ENCODE results near the gene R3HDM1.

R3HDM1 gene

DNA sequence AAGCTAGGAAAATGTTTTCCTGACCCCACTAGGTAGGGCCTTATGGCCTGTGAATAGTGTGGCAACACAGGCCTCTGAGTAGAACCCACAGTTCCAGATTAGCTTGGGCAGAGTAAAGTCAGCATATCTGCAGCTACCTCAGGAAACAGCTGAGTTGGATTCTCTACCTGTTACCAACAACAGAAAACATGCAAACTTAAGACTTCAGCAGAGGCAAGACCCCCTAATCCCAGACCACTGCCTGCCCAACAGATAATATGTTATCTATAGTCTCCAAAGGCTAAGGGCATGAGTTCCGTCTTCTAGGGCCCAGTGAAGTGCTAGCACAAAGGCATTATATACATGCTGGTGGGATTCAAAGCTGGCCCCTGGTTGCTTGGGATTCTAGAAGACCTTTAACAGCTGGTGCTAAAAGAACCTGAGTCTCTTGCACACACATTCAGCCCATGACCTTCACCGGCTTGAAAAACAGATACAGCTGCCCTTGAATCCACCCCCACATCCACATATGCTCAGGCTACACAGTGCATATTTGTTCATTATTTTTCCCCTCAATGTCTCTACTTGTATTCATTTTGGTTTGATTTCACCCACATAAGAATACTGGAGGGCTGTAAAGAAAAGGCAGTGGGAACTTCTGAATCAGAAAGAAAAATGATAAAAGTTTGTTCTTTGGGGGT lies 196.9 kb downstream of the R3HDM1 start:
- DNase-seq: no peak

DNA sequence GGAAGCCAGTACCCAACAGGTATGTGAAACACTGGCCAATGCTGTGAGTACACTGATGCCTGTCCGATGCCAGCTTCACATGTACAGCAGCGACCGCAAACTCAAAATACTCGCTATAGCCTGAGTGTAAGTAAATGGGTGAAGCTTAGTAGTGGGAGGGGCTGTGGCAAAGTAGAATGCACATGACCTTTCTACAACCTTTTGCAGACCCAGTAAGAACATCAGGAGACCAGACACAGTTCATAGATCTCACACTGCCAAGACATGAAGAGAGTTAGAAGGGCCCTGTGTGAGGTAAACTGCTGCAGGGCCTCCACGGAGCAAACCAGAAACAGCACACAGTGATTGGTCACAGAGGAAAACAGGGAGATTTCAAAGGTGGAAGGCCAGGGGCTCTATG lies 201.3 kb downstream of the R3HDM1 start:
- DNase-seq: no peak

DNA sequence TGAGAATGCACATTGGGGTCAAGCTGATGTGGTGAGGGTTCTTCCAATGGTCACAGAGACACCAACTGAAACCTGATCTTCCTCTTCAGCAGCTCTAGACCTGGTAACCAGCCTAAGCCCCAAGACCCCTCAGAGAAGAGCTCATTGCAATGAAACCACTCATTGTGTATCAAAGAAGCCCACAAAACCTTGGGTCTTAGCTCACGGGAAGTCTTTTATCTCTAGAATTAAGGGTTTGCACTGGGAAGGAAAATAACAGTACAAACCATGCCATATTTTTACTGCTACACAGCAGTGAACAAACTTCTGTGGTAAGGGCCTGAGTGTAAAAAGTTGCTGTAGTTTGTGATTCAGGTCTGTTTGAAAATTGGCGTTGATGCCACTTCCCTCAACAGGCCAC lies 201.8 kb downstream of the R3HDM1 start:
- DNase-seq: no peak

DNA sequence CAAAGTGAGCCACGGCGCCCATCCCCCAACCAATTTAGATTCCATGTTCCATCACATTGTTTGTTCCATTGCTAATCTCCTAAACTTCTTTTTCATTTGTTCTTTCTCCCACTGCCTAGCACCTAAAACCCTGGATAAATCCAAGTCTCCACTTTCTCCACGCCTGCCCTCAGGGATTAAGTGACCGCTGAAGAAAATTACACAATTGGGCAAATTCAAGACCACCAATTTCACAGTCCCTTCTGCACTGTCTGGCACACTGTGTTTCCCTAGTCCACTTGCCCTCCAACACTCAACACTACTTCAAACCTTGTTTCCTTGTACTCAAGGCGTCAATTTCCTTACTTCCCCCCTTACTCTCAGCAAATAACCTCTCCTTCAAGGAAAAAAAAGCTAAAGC lies 205.3 kb downstream of the R3HDM1 start:
- DNase-seq: no peak

DNA sequence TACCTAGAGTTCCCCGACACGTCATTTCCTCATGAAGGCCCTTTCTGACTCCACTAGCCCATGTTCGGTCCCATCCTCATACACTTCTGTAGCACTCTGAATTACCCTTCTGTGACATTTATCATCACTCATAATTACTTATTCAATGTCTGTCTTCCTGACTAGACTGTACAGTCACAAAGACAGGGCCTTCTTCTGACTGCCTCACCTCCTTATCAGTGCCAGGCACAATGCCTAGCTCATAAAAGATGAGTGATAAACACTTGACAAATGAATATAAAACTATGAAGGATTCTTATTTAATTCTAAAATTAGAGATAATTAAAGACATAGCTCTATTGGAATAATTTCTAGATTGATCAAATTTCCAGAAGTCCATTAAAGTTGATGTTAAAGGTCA lies 208.9 kb downstream of the R3HDM1 start:
- no peak for DNase-seq

DNA sequence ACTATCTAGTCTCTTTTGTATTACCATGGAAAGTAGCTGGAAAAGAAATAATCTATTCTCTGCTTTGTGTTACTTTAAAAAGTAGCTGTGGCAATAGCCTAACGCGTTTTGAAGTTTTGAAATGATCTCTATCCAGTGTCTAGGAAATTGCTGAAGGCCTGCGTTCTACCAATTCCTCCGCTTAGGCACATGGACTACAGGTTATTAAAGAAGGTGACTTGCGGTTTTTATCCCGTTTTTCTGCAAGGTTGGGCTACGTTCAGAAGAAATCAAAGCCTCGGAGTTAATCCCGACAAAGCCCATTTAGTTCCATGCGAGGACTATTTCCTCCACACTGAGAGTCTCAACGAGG lies 209.7 kb downstream of the R3HDM1 start:
- DNase-seq: no peak

DNA sequence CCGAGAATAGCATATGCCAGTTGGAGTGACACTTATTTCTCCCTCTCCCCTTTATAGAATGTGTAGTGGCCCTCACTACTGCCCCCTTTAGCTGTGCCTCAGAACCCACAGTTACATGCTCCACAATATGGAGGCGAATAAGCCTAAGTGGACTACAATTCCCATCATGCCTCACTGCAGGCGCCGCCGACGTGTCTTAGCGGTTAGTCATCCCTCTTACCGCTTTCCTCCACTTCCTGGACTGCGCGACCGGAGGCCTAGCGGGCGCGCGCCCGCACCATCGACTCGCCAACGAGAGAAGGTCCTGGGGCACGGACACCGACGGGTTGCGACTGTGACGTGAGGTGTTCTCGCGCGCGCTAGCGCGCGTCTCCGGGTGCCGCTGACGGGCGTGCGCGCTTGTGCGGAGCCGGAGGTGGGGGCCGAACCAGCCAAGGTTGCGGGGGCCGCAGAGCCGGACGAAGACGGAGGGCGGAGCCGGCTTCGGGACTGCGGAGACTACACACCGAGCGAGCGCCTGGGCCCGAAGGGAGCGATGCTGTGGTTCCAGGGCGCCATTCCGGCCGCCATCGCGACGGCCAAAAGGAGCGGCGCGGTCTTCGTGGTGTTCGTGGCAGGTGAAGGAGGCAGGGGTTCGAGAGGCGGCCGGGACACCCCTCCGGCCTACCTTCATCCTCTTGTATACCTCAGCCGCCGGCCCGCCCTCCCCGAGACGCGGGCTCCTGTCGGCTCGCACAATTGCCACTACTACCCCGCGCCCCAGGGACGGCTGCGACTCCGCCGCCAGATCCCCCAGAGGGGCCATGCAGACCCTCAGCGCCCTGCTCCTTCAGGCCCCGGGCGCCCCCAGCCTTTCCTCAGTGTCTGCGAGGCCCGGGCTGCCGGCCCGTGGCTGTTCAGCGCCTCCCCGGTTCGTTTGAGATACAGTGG lies 210.4 kb downstream of the R3HDM1 start, which contains the start of gene UBXN4:
TSS of gene UBXN4 (plus strand) at position 461 of the 930 bp plus-strand sequence. CDS start at position 536, 75 bp downstream.
- DNase-seq: peak; percentile 94 to 97

DNA sequence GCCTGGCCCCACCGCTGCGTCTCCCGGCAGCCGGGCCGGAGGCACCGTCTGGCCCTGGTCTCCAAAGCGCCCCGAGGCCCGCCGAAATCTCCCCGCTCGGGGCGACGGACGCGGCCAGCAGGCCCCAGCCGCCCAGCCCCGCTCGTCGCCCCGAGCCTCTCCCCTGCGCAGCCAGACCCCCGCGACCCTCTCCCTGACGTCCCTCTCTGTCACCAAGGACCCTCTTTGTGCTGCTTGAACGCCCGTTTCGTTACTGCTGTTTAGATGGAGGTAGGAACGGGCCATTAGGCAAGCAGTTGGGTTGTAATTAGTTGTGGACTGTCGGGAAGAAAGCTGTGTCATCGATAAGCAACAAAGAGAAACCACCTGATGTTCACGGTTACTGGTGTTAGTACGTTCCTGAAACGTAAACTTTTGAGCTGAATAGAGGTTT lies 211.1 kb downstream of the R3HDM1 start:
- no peak for DNase-seq

DNA sequence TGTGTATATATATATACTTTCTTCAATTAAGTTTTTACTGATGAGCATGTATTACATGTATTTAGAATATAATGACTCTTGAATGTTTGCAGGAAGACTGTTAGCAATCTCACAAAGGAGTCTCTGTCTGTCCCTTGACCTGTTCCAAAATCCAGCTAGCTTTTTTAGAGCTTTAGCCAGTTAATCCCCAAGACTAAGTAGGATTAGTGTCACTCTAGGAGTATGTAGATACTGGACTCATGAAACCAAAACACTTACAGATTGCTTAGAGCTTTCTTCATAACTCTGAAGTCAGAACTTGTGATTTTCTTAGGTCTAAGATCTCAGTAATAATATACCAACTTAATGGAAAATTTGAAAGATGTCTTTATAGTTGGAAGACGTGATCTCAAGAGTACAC lies 212.6 kb downstream of the R3HDM1 start:
- no peak for DNase-seq

DNA sequence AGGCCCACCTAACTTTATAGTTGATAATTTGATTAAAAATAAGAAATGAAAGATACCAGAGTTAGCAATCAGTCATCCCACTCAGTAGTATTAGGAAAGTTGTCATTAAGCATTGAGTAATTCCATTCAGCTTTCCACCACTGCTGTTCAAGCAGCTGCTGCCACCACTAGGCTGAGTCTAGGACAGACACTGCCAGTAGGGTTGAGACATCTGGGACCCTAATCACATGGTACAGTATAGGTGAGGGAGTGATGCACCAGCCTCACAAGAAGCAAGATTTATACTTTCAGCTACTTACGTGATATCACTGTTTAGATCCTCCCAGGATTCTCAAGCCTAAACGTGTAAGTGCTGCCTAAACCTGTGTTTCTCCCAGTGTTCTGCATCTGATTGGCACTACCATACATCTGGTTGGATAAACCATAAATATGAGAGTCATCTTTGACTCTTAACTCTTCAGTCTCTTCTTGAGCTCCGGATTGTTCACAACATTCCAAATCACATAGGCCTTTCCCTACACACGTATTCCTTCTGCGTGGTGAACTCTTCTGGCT lies 213.6 kb downstream of the R3HDM1 start:
- no peak for DNase-seq

DNA sequence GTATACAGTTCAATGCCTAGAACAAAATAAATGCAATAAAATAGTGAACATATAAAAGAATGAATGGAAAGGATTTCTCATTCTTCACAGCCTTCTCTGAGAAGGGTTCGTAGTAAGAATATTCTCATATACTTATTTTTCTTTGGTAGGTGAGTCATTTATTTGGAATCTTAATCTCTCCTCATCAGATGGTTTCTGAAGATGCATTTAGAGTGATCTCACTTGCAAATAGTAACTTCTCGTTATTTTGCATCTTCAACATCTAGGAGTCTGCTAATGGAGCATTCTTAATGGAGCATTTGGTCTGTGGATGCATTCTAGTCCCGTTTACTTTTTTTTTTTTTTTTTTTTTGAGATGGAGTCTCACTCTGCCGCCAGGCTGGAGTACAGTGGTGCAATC lies 214.3 kb downstream of the R3HDM1 start:
- DNase-seq: no peak

DNA sequence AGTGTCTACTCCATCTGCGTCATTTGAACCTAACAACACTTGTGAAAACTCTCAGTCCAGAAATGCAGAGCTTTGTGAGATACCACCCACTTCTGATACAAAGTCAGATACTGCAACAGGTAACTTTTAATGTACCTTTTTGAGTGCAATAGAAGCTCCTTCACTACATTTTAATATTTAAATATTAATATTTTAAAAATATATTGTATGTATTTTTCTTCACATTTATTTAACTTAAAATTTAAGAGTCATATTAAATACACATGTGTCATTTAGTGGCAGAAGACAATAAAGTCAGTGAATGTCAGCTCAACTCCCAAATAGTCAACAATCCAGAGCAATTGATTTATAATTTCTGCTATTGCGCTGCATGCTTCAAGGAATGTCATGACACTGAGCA lies 224.3 kb downstream of the R3HDM1 start:
- no peak for DNase-seq

DNA sequence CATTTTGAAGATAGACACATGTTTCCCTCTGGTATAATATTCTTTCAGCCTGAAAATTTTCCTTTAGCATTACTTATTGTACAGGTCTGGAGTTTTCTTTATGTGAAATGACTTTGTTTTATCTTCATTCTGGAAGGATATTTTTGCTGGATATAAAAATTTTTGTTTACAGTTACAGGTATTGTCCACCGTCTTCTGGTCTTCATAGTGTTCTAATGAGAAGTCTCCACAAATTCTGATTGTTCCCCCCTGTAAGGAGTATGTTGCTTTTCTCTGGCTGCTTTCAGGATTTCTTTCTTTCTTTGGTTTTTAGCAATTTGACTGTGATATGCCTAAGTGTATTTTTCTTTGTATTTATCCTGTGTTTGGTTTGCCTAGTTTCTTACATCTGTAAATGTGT lies 225.4 kb downstream of the R3HDM1 start:
- DNase-seq: no peak

DNA sequence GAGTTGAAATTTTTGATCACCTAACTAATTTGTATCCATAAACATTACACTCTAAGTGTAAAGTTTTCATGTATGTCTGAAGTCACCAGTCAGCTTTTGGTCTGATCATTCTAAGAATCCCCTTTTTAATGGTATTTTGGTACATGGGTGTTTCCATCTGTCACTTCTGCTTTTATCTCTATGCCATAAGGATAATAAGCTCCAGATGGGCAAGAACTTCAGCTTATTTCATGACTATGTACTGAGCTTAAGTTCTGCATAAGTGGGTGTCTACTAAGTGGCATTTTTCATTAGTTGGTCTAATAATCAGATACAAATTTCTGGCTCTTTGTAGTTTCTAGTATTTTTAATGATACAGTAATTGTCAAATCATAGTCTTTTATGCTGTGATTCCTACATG lies 230.7 kb downstream of the R3HDM1 start:
- no peak for DNase-seq

DNA sequence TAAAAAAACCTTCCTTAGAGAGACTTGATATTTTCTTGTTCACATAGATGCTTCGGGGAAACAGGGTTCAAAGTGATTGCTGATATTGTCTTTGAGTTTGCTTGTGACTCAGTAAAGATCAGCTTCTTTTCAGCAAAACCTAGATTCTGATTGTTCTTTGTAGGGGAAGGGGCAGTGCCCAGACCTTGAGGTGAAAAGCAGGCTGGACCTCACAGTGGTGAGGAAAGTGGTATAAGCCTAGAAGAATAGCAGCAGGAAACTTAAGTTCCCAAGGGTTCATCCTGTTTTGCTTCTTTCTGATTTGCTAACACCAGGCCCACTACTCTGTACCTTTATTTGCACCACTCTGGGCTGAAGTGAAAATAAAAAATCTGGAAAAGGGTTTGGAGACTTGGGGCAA lies 231.2 kb downstream of the R3HDM1 start:
- DNase-seq: no peak

DNA sequence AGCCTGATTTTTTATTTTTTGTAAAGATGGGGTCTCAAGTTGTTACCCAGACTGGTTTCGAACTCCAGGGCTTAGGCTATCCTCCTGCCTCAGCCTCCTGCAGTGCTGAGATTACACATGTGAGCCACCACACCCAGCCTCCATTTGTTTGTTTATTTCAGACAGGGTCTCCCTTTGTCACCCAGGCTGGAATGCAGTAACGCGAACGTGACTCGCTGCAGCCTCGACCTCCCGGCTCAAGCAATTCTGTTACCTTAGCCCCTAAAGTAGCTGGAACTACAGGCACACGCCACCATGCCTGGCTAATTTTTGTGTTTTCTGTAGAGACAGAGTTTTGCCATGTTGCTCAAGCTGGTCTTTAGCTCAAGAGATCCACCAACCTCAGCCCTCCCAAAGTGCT lies 237.6 kb downstream of the R3HDM1 start:
- DNase-seq: no peak

DNA sequence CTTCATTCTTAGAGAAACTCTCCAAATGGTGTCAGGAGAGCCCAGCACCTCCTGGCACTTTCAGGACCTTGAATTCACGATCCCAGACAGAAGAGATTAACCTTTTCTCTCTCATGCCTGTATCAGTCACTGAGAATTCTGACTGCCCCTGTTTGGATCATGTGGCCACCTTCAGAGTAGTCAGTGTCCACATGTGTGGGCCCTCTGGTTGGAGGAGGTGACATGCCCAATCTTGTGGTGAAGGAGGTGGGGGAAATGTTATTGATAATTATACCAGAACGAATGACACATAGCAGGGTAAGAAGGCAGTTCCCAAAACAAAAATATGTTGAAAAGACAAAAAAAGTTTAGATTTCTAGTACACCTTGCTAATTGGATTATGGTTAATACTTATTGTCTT lies 242.0 kb downstream of the R3HDM1 start:
- DNase-seq: no peak

DNA sequence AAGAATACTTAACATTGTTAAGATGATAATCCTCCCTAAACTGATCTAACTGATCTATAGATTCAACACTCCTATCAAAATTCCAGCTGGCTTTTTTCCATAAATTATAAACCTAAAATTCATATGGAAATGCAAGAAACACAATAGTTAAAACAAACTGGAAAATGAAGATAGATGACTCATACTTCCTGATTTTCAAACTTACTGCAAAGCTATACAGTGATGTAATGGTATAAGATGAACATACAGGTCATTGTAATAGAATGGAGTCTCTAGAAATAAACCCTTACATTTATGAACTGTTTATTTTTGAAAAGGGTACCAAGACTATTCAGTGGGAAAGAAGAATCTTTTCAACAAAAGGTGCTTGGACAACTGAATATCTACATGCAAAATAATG lies 242.6 kb downstream of the R3HDM1 start:
- DNase-seq: no peak
